Thymus (tissue), 11 donors: ENCODE data around the gene CBLB. TPM values are rescaled to one million over a fixed set of nuclear protein-coding genes. Genes with fewer than 3 reads are reported as not detected.

Source experiments
- DNase-seq, 9 donors: peaks; one replicate each; pipeline ENCODE4 v3.0.0-alpha.2; 2013; ENCODE audit warnings: low spot score in 9 of 9, low read depth in 6 of 9, missing footprints in 1 of 9
- H3K27ac ChIP-seq, 2 donors: one replicate each; pipeline ENCODE4 v1.5.1; 2013; ENCODE audit warnings: control low read depth in 1 of 2, low read depth in 1 of 2, low read length in 1 of 2, mild to moderate bottlenecking in 1 of 2, moderate library complexity in 1 of 2
- H3K27me3 ChIP-seq, 2 donors: one replicate each; pipeline ENCODE4 v1.5.1; 2013; ENCODE audit warnings: low read length in 1 of 2; ENCODE audit not compliant: control insufficient read depth in 2 of 2, insufficient read depth in 1 of 2
- H3K36me3 ChIP-seq, 2 donors: one replicate each; pipeline ENCODE4 v1.5.1; 2013; ENCODE audit warnings: low read length in 1 of 2, mild to moderate bottlenecking in 1 of 2, moderate library complexity in 1 of 2; ENCODE audit not compliant: control insufficient read depth in 2 of 2, insufficient read depth in 2 of 2
- H3K4me1 ChIP-seq, 2 donors: one replicate each; pipeline ENCODE4 v1.5.1; 2013; ENCODE audit warnings: low read length in 2 of 2; ENCODE audit not compliant: control insufficient read depth in 2 of 2, insufficient read depth in 2 of 2
- H3K4me3 ChIP-seq, 2 donors: one replicate each; pipeline ENCODE4 v1.5.1; 2013; ENCODE audit warnings: low read length in 2 of 2, control low read depth in 1 of 2, mild to moderate bottlenecking in 1 of 2
- H3K9me3 ChIP-seq, 2 donors: one replicate each; pipeline ENCODE4 v1.5.1; 2013; ENCODE audit warnings: low read length in 1 of 2, mild to moderate bottlenecking in 1 of 2; ENCODE audit not compliant: control insufficient read depth in 2 of 2, insufficient read depth in 1 of 2
- WGBS: extraction: QIAGEN DNeasy Blood & Tissue Kit; methylation state at CpG from one replicate; pipeline ENCODE4 v1.1.7; 2013; 5-methylcytosine and 5-hydroxymethylcytosine counted together
- polyA plus RNA-seq: library from polyadenylated mRNA; stranded (reverse); fragments of 200-250 nt; gene quantifications from one replicate; pipeline ENCODE4 v1.2.3, GENCODE V29; 2013
- total RNA-seq: library from RNA; stranded (reverse); fragments of 120-200 nt; gene quantifications from one replicate; pipeline ENCODE4 v1.2.4, GENCODE V29; 2013
- donor health status: healthy.

The CBLB gene
- total and polyA plus RNA-seq, 2 donors: 9.1 to 25.0 TPM

- Histone ChIP-seq H3K27me3 (no peaks in the 10 kb centered on the region), H3K27ac (no peak overlapping the region), H3K36me3 (no peaks in the 10 kb centered on the region), H3K4me1 (no peaks in the 10 kb centered on the region), H3K9me3 (no peaks in the 10 kb centered on the region), H3K4me3 (no peak overlapping the region)
- WGBS: 96% methylated on average over 6 of the region's 6 CpGs
- no peak for DNase-seq
Measured at GRCh38 chr3:105791919-105792786, 76.7 kb downstream of the CBLB start.

GRCh38 chr3:105791131-105791530 lies 77.7 kb downstream of the CBLB start:
- Histone ChIP-seq H3K4me1 (no peaks in the 10 kb centered on the region), H3K27ac (no peak overlapping the region)
- 96% methylated on average over 4 of the region's 4 CpGs for WGBS

GRCh38 chr3:105790534-105790933 lies 78.3 kb downstream of the CBLB start:
- WGBS: 95% methylated on average over 2 of the region's 2 CpGs
- H3K27me3 ChIP-seq: no peaks in the 10 kb centered on the region
- no peaks in the 10 kb centered on the region for H3K36me3 ChIP-seq
- no peak overlapping the region for H3K27ac ChIP-seq
- no peak overlapping the region for H3K4me3 ChIP-seq
- H3K9me3 ChIP-seq: no peaks in the 10 kb centered on the region
- DNase-seq: no peak
- no peaks in the 10 kb centered on the region for H3K4me1 ChIP-seq

More at GRCh38 chr3:105791131-105791530, 77.7 kb downstream of the CBLB start:
- H3K4me3 ChIP-seq: no peak overlapping the region
- DNase-seq: no peak
- no peaks in the 10 kb centered on the region for H3K27me3 ChIP-seq
- no peaks in the 10 kb centered on the region for H3K36me3 ChIP-seq
- H3K9me3 ChIP-seq: no peaks in the 10 kb centered on the region

- Histone ChIP-seq H3K27ac (no peak overlapping the region), H3K36me3 (no peaks in the 10 kb centered on the region), H3K4me3 (no peak overlapping the region), H3K27me3 (no peaks in the 10 kb centered on the region), H3K9me3 (no peaks in the 10 kb centered on the region), H3K4me1 (no peaks in the 10 kb centered on the region)
- DNase-seq: no peak
- 96% methylated on average over 3 of the region's 3 CpGs for WGBS
Measured at GRCh38 chr3:105788593-105788992, 80.2 kb downstream of the CBLB start.

- H3K27ac ChIP-seq: no peak overlapping the region
Measured at GRCh38 chr3:105787453-105787852, 81.4 kb downstream of the CBLB start.

GRCh38 chr3:105786990-105787389 lies 81.8 kb downstream of the CBLB start:
- no peaks in the 10 kb centered on the region for H3K27me3 ChIP-seq
- H3K4me3 ChIP-seq: no peak overlapping the region
- no peak overlapping the region for H3K27ac ChIP-seq
- DNase-seq: no peak
- H3K36me3 ChIP-seq: no peaks in the 10 kb centered on the region
- WGBS: 96% methylated on average over 1 of the region's 1 CpG
- no peaks in the 10 kb centered on the region for H3K9me3 ChIP-seq
- H3K4me1 ChIP-seq: no peaks in the 10 kb centered on the region

More at GRCh38 chr3:105787453-105787852, 81.4 kb downstream of the CBLB start:
- no peaks in the 10 kb centered on the region for H3K4me1 ChIP-seq
- H3K9me3 ChIP-seq: no peaks in the 10 kb centered on the region
- WGBS: 96% methylated on average over 2 of the region's 2 CpGs
- no peaks in the 10 kb centered on the region for H3K27me3 ChIP-seq
- no peak for DNase-seq
- H3K4me3 ChIP-seq: no peak overlapping the region
- H3K36me3 ChIP-seq: no peaks in the 10 kb centered on the region

GRCh38 chr3:105786241-105786640 lies 82.6 kb downstream of the CBLB start:
- WGBS: 99% methylated on average over 4 of the region's 4 CpGs
- no peaks in the 10 kb centered on the region for H3K9me3 ChIP-seq
- H3K27ac ChIP-seq: no peak overlapping the region
- no peaks in the 10 kb centered on the region for H3K4me1 ChIP-seq
- no peak overlapping the region for H3K4me3 ChIP-seq
- no peaks in the 10 kb centered on the region for H3K27me3 ChIP-seq
- no peaks in the 10 kb centered on the region for H3K36me3 ChIP-seq
- DNase-seq: no peak

- Histone ChIP-seq H3K4me3 (no peak overlapping the region), H3K36me3 (no peaks in the 10 kb centered on the region), H3K4me1 (no peaks in the 10 kb centered on the region), H3K9me3 (no peaks in the 10 kb centered on the region), H3K27me3 (no peaks in the 10 kb centered on the region), H3K27ac (no peak overlapping the region)
- whole genome bisulfite sequencing: 86% methylated on average over 3 of the region's 3 CpGs
- no peak for DNase-seq
Measured at GRCh38 chr3:105785803-105786202, 83.0 kb downstream of the CBLB start.

- no peaks in the 10 kb centered on the region for H3K4me1 ChIP-seq
- H3K9me3 ChIP-seq: no peaks in the 10 kb centered on the region
- DNase-seq: no peak
- no peak overlapping the region for H3K27ac ChIP-seq
- H3K36me3 ChIP-seq: no peaks in the 10 kb centered on the region
- H3K4me3 ChIP-seq: no peak overlapping the region
- no peaks in the 10 kb centered on the region for H3K27me3 ChIP-seq
Measured at GRCh38 chr3:105783631-105784030, 85.2 kb downstream of the CBLB start.
